Measurements from ENCODE around the gene LRRC7. TPM values are rescaled to one million over a fixed set of nuclear protein-coding genes. Genes with fewer than 3 reads are reported as not detected.

The LRRC7 gene
- total RNA-seq, 1 donor from 2014 or later = 7.8 TPM

DNA sequence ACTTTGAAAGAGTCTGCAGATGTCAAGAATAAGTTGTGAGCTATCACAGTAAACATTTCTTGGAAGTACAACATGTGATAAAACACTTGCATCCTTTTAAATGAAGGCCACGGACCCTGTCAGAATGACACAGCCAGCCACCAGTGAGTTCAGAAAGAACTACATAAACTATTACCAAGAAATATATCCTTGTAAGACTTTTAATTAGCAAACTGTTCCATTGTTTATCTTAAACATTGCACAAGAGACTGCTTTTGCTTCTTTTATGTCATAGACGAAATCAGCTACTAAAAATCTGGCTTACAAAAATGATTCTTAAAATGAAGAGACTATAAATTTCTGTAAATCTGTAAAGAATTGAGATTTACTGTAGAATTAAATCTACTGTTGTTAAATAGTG, 17.9 kb downstream of the LRRC7 start:
- H3K4me3 Mint-ChIP-seq (ENCODE audit: low read depth) = no peak overlapping the region
- H3K9me3 Mint-ChIP-seq (ENCODE audit: low read depth) = no peaks in the 10 kb centered on the region
- no peak overlapping the region for H3K27ac Mint-ChIP-seq
- H3K36me3 Mint-ChIP-seq (ENCODE audit: insufficient read depth) = no peaks in the 10 kb centered on the region
- H3K4me1 Mint-ChIP-seq (ENCODE audit: low read depth) = peaks cover 7% of the 10 kb centered on the region
- H3K27me3 Mint-ChIP-seq = peaks cover 13% of the 10 kb centered on the region
- TF ChIP-seq, protein P1, sequence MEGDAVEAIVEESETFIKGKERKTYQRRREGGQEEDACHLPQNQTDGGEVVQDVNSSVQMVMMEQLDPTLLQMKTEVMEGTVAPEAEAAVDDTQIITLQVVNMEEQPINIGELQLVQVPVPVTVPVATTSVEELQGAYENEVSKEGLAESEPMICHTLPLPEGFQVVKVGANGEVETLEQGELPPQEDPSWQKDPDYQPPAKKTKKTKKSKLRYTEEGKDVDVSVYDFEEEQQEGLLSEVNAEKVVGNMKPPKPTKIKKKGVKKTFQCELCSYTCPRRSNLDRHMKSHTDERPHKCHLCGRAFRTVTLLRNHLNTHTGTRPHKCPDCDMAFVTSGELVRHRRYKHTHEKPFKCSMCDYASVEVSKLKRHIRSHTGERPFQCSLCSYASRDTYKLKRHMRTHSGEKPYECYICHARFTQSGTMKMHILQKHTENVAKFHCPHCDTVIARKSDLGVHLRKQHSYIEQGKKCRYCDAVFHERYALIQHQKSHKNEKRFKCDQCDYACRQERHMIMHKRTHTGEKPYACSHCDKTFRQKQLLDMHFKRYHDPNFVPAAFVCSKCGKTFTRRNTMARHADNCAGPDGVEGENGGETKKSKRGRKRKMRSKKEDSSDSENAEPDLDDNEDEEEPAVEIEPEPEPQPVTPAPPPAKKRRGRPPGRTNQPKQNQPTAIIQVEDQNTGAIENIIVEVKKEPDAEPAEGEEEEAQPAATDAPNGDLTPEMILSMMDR (IDR thresholded peaks at IDR 0.05; ENCODE audit: unreplicated experiment) = no peak
- DNase-seq (ENCODE audit: low spot score, unreplicated experiment) = no peak

DNA sequence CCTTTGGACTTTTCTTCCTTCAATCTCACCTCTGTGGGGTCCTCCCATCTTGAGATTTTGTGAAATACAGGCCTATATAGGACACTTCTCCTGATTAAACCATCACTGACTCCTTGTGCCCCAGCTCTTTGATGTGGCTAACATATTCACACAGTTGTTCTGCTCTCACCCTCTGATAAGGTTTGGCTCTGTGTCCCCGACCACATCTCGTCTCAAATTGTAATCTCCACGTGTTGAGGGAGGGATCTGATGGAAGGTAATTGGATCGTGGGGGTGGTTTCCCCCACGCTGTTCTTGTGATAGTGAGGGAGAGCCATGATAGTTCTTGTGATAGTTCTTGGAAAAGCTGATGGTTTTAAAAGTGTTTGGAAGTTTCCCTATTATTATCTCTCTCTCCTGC, 19.7 kb downstream of the LRRC7 start:
- TF ChIP-seq, protein P1 (IDR thresholded peaks at IDR 0.05; ENCODE audit: unreplicated experiment) = no peak
- no peak for DNase-seq (ENCODE audit: low spot score, unreplicated experiment)
- Mint-ChIP-seq H3K27ac (no peak overlapping the region), H3K9me3 (ENCODE audit: low read depth) (no peaks in the 10 kb centered on the region), H3K36me3 (ENCODE audit: insufficient read depth) (no peaks in the 10 kb centered on the region), H3K4me1 (ENCODE audit: low read depth) (no peaks in the 10 kb centered on the region), H3K4me3 (ENCODE audit: low read depth) (no peak overlapping the region), H3K27me3 (peaks cover 5% of the 10 kb centered on the region)

DNA sequence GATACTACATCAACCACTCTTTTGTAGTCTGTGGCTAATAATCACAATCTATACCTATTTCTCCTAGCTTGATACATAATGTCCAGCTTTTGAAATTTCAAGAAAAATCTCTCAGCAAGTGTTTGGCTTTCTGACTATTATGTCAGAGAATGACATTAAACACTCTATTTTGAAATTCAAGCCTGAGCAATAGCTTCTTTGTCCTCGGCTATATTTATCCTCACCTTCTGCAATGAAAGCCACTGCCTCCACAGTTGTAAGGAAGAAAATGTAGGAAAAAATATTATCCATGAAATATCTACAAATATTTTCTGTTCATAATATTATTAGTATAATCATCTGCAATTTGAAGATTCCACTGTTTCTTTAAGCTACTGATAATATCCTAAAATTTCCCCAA, 22.1 kb downstream of the LRRC7 start:
- peaks cover 5% of the 10 kb centered on the region for H3K27me3 Mint-ChIP-seq
- H3K36me3 Mint-ChIP-seq (ENCODE audit: insufficient read depth) = no peaks in the 10 kb centered on the region
- DNase-seq (ENCODE audit: low spot score, unreplicated experiment) = no peak
- H3K9me3 Mint-ChIP-seq (ENCODE audit: low read depth) = no peaks in the 10 kb centered on the region
- H3K4me1 Mint-ChIP-seq (ENCODE audit: low read depth) = no peaks in the 10 kb centered on the region
- no peak overlapping the region for H3K4me3 Mint-ChIP-seq (ENCODE audit: low read depth)
- TF ChIP-seq, protein P1 (IDR thresholded peaks at IDR 0.05; ENCODE audit: unreplicated experiment) = no peak
- no peak overlapping the region for H3K27ac Mint-ChIP-seq

DNA sequence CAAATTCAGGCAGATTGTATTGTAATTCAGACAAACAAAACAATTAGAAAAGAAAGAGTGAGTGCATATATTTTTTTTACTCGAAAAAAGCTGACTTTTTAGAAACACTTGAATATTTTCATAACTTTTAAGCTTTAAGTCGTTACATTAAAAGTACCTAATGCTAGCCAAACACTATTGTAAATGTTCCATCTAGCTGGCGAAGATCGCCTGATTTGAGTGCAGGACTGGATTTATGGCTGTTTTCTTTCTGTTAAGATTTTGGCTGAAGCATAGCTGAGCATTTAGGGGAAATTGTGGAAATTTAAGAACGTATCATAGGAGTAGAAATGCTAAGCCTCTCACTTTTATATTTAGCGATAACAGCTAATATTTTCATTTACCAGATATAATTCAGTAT, 24.6 kb downstream of the LRRC7 start:
- Mint-ChIP-seq H3K36me3 (ENCODE audit: insufficient read depth) (no peaks in the 10 kb centered on the region), H3K27ac (no peak overlapping the region), H3K9me3 (ENCODE audit: low read depth) (no peaks in the 10 kb centered on the region), H3K27me3 (peaks cover 5% of the 10 kb centered on the region), H3K4me1 (ENCODE audit: low read depth) (no peaks in the 10 kb centered on the region), H3K4me3 (ENCODE audit: low read depth) (no peak overlapping the region)
- no peak for DNase-seq (ENCODE audit: low spot score, unreplicated experiment)
- TF ChIP-seq, protein P1 (IDR thresholded peaks at IDR 0.05; ENCODE audit: unreplicated experiment) = no peak

DNA sequence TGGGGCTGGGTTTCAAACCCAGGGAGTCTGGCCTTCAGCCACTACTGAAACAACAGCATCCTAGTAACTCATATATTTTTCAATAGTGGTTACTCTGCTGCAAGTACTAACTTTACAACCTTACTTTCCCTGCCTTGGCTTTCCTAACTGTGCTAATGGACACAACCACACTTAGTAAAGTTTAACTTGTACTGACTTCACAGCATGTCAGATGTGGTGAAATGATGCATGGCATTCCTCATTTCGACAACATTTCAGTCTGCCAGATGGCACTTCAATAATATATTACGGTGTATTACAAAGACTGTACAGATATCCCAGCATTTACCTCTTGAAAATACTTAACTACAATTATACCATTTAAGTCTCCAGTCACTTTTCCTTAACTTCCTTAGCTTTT, 27.8 kb downstream of the LRRC7 start:
- TF ChIP-seq, protein P1 (IDR thresholded peaks at IDR 0.05; ENCODE audit: unreplicated experiment) = no peak
- no peak overlapping the region for H3K4me3 Mint-ChIP-seq (ENCODE audit: low read depth)
- no peak overlapping the region for H3K27ac Mint-ChIP-seq
- no peaks in the 10 kb centered on the region for H3K36me3 Mint-ChIP-seq (ENCODE audit: insufficient read depth)
- no peaks in the 10 kb centered on the region for H3K27me3 Mint-ChIP-seq
- no peak for DNase-seq (ENCODE audit: low spot score, unreplicated experiment)
- no peaks in the 10 kb centered on the region for H3K4me1 Mint-ChIP-seq (ENCODE audit: low read depth)
- H3K9me3 Mint-ChIP-seq (ENCODE audit: low read depth) = no peaks in the 10 kb centered on the region

Data from progenitor cell of endocrine pancreas (in vitro differentiated cells).